Activated CD4-positive, alpha-beta T cell treated with anti-CD3 and anti-CD28 coated beads, Interleukin-2, amount 50 U/mL, for 16 hours (primary cell): Measurements from ENCODE around the gene HOXC9.

Experiments
- DNase-seq: peaks from one replicate; pipeline ENCODE4 v3.0.0-alpha.2; 2020

Gene HOXC9

DNA sequence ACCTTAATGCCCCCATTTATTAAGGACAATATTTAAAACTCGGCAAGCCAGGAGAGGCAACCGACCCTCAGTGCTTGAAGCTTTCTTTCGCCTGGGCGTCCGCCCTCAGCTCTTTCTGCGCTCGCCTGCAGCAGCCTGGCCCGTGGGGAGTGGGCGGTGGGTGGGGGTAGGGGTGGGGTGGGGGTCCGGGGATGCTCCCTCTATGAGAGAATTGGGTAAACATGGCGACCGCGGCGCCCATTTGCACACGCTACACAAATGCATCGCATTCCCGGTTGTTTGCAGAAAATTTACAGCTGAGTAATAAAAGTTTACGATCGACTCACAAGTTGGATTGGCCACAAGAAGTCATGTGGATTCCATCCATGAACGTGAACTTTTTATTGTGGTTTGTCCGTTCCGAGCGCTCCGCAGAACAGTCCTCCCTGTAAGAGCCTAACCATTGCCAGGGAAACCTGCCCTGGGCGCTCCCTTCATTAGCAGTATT, 16.6 kb downstream of the HOXC9 start:
- no peak for DNase-seq

GRCh38 chr12:54017027-54017788, 17.2 kb downstream of the HOXC9 start:
- DNase-seq = no peak

GRCh38 chr12:54017878-54018467, 18.0 kb downstream of the HOXC9 start:
- peak; percentile 81 for DNase-seq

GRCh38 chr12:54018468-54018984, 18.6 kb downstream of the HOXC9 start:
- no peak for DNase-seq

DNA sequence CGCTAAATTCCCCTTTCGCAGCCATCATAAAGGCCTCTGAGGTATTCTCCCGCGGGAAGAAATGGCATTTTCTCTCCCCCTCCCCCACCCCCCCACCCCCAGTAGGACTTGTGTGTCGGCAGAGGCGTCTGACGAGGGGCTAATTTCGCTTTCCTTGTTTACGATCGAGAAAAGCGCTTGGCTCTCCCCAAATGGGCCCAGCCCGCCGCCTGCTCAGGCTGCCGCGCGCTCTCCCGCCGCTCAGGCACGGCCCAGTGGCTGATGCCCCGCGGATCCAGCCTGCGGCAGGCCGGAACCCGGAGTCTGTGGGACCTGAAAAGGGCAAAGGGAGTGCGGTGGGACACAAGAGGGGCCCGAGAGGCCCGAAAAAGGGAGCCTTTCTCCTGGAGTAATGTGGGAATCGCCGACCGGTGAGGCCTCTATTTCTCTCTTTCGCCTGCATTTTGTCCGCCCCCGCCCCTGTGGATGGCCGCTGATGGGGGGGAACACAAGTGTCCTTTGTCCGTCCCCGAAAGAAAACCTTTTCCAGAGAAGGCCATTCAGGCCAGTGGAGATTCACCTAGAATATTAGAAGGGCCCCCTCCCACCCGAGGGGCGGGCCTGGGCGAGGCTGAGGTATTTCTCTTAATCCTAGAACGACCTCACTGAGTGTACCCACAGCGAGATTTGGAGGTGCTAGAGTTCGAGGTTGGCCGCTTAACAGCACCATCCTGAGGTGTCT, 19.3 kb downstream of the HOXC9 start:
- DNase-seq = no peak

DNA sequence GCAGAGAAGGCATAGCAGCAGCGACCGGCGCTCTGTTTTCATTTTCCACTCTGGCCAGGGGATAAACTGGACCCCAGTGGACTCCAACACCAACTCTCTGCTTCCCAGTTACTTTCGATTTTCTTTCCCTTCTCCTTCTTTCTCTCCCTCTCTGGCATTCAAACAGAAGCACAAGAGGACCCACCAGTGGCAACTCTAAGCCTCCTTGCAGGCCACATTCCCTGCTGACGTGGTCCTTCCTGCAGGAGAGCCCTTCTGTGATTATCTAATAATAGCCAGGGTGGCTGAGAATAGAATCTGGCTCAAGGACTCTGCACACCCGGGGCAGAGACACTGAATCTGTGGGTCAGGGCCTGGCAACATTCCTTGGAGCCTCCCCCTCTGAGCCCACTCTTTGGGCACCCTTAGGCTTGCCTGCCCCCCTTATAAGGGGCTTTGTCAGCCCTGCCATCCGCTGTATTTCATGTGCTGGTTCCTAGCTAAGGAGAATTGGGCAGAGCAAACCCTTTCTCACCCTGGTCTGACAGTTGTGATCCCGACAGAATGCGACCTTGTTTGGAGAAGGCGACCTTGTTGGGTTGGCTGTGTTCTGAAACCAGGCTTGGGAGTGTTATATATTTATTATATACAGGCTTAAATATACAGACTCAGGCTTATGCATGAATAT, 20.1 kb downstream of the HOXC9 start:
- DNase-seq = no peak

GRCh38 chr12:54020591-54021405, 20.8 kb downstream of the HOXC9 start:
- DNase-seq = no peak

DNA sequence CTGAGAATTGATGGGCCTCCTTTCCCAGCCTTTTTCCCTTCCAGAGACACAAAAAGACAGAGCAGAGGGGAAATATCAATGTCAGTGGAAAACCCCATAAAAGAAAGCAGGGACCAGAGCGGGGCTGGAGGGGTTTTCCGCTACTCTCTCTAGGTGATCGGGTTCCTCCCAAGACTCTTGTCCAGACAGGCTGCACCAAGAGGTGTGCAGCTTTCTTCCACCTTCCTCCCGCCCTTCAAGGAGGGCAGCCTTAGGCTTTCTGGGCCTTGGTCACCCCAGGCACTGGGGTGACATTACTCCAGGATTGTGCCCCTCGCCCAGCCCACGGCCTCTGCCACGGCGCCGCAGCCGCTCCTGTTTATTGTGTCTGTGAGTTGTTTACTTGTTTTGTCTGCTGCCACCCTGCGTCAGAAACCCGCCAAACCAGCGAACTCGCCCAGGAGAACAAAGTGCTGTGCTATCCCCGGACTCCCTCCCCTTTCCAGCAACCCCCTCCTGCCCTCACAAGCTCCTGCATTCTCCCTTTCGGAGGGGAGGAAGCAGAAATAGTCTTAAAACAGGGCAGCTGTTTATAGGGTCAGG, 21.6 kb downstream of the HOXC9 start:
- DNase-seq = no peak

- no peak for DNase-seq
These were observed 23.3 kb downstream of the HOXC9 start for GRCh38 chr12:54022960-54023884.

- DNase-seq = no peak
These were observed 24.2 kb downstream of the HOXC9 start for GRCh38 chr12:54024127-54024526.

DNA sequence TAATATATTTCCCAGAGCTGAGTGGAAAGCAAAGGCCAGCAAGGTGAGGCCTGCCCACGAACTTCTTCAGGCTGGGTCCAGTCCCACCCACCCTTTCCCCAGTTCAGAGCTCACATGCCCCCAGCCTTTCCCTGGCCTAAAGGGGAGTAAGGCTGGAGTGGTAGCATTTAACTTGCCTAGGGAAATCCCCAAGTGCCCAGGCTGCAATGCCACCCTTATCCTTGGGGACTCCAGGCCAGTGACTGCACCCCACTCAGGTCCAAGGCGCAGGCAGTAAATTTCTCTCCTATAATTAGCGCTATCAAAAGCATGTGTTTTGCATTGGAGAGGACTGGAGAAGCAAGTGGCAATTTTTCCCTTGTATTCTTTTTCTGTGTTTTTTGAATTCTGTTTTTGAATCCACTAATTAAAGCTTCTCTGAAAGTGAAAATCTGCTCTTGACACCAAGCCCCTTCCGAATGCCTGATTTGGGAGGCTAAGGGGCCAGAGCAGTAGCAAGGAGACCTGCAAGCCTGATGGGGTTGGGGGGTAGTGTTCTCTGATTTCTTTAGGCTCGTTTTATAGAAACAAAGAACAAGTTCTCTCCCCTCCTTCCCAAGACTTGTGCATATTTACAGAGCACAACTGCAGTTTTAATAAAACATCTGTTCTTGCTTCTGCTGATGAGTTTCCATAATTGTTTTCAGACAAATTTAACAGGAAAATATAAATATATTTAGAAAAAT, 24.8 kb downstream of the HOXC9 start:
- no peak for DNase-seq

DNA sequence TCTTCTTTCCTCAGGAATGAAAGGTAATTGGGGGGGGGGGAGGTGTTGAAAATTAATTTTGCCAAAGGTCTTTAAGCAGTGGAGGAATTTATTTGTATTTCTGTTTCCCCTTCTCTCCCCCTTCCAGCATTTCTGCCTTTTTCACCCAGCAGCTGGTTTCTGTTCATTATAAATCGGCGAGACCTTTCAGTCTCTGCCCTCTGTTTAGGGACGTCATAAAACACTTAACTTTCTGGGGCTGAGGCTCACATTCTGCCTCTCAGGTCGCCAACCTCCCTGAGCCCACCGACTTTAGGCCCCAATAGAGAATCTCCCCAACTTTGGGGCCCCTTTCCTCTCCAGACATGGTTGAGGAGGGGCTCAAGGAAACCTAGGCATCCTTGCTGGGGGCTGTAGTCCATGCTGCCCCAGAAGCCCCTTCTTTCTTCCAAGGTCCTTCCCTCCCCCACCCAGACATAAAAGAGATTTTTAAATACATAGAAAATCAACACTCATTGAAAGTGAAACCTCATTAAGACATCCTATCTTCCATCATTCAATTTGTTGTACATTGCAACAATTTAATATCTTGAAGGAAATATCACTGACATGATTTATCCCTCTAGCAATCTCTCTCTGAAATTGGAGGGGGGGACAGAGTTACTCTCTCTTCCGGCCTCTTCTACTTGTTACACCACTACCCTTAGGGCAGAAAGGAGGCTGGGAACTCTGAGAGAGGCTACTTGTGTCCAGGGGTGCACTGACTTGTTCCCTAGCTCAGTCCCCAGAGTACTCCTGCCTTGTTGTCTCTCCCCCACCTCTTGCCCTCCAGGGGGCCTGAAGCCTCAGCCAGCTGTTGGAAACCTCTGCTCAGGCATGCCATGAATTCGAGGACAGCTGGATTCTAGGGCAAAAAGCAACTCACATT, 25.8 kb downstream of the HOXC9 start:
- DNase-seq = no peak

GRCh38 chr12:54026640-54027441, 26.9 kb downstream of the HOXC9 start:
- no peak for DNase-seq

GRCh38 chr12:54027442-54027786, 27.5 kb downstream of the HOXC9 start:
- DNase-seq = no peak

- DNase-seq = no peak
These were observed 28.6 kb downstream of the HOXC9 start, which contains the start of gene HOXC6 for GRCh38 chr12:54028314-54029201. Gene HOXC6, plus strand, starts transcription at chr12:54028440. Its CDS starts 82 bp downstream, at chr12:54028522.

GRCh38 chr12:54029529-54030441, 29.8 kb downstream of the HOXC9 start:
- no peak for DNase-seq
